Measurements from ENCODE around the gene PARP12. TPM values are rescaled to one million over a fixed set of nuclear protein-coding genes. Genes with fewer than 3 reads are reported as not detected.

Gene PARP12
- polyA plus RNA-seq, 1 donor (not counting 4 experiments of a cell fraction or from before 2014, with no cell fraction given): 66.0 TPM

DNA sequence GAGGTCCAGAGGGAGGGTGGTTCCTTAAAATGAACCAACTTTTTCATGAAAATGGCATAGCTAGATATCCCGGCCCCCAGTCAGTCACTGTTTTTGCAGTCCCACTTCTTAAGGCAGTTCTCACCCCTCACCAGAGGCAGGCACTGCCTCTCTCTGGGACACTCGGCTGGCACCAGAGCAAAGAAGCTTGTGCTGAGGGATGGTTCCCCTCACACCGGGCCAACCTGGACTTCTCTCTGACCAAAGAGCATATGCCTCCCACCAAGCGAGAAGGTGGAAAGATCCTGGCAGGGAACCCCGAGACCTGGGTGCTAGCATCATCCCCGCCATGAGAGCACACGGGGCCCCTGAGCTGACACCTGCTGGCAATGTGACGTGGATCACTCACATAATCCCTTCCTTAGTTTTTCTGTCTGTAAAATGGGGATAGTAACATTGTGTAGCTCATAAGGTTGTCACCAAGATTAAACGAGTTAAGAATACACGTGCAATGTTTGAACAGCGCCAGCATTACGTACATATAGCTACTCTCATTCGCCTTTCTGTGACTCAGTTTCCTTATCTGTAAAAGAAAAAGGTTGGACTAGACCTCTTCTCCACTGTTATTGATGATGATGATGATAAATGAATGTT is 88.5 kb downstream of the PARP12 start:
- no peaks in the 10 kb centered on the region for H3K79me2 ChIP-seq (ENCODE audit: control insufficient read depth, insufficient read depth, low read length)
- H3K4me1 ChIP-seq (ENCODE audit: control insufficient read depth, extremely low read depth, insufficient read depth, low read length): no peaks in the 10 kb centered on the region
- TF ChIP-seq EZH2 (IDR thresholded peaks at IDR 0.05; ENCODE audit: low read length): no peak
- TF ChIP-seq, protein P1, sequence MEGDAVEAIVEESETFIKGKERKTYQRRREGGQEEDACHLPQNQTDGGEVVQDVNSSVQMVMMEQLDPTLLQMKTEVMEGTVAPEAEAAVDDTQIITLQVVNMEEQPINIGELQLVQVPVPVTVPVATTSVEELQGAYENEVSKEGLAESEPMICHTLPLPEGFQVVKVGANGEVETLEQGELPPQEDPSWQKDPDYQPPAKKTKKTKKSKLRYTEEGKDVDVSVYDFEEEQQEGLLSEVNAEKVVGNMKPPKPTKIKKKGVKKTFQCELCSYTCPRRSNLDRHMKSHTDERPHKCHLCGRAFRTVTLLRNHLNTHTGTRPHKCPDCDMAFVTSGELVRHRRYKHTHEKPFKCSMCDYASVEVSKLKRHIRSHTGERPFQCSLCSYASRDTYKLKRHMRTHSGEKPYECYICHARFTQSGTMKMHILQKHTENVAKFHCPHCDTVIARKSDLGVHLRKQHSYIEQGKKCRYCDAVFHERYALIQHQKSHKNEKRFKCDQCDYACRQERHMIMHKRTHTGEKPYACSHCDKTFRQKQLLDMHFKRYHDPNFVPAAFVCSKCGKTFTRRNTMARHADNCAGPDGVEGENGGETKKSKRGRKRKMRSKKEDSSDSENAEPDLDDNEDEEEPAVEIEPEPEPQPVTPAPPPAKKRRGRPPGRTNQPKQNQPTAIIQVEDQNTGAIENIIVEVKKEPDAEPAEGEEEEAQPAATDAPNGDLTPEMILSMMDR (optimal IDR thresholded peaks at IDR 0.05 in 1 of 3, IDR thresholded peaks at IDR 0.05 in 1 of 3, conservative IDR thresholded peaks at IDR 0.05 in 1 of 3; ENCODE audit: extremely low read depth in 1 of 3, insufficient read depth in 2 of 3, low read length in 3 of 3): no peak
- H3K9ac ChIP-seq (ENCODE audit: control insufficient read depth, extremely low read depth, insufficient read depth, low read length): no peak overlapping the region
- dilution Hi-C loops (cut with MboI; ENCODE audit: extremely low pct_ligation_motif_present, low sequenced_read_pairs): no loop called here
- H3K4me2 ChIP-seq (ENCODE audit: control insufficient read depth, extremely low read depth, insufficient read depth, low read depth, low read length): no peak overlapping the region
- no peaks in the 10 kb centered on the region for H3K9me3 ChIP-seq (ENCODE audit: control insufficient read depth, low read depth, low read length)
- H3K27me3 ChIP-seq (ENCODE audit: control insufficient read depth, extremely low read depth, insufficient read depth, low read length): peaks cover 36% of the 10 kb centered on the region
- DNase-seq (ENCODE audit: low read depth, low spot score) (no peak), FAIRE-seq (no peak)
- no peaks in the 10 kb centered on the region for H4K20me1 ChIP-seq (ENCODE audit: control insufficient read depth, extremely low read depth, insufficient read depth, low read length)
- no peaks in the 10 kb centered on the region for H3K9me1 ChIP-seq (ENCODE audit: control insufficient read depth, extremely low read depth, insufficient read depth, low read length)
- H2AFZ ChIP-seq (ENCODE audit: control insufficient read depth, low read length): no peak overlapping the region
- no peak overlapping the region for H3K27ac ChIP-seq (ENCODE audit: control insufficient read depth, insufficient read depth, low read length)
- H3K36me3 ChIP-seq (ENCODE audit: control insufficient read depth in 2 of 2, extremely low read depth in 1 of 2, insufficient read depth in 2 of 2, low read length in 2 of 2): no peaks in the 10 kb centered on the region
- no peak overlapping the region for H3K4me3 ChIP-seq (ENCODE audit: control insufficient read depth in 2 of 3, extremely low read depth in 1 of 3, insufficient read depth in 2 of 3, low read depth in 1 of 3, low read length in 3 of 3)

Small RNA genes within 50 kb of the gene (small RNA-seq; reads per million reads assigned to genes)
- 0 reads per million in 3 experiments for gene RF00019 (ENCODE audit: insufficient read length in 3 of 3, low read depth in 3 of 3, low replicate concordance in 1 of 3)

Other genes starting within 250 kb of the PARP12 start
- 1.8 to 3.7 TPM (median 2.9 TPM) in 3 replicates for gene TBXAS1, start 233.7 kb downstream of the PARP12 start, polyA plus RNA-seq
- 1.8 to 4.0 TPM (median 3.3 TPM) in 3 replicates for gene KDM7A, start 114.0 kb upstream of the PARP12 start, polyA plus RNA-seq

All from keratinocyte (primary cell).